OCI-LY7 (cell line): ENCODE results near the gene ZNF423. TPM values are rescaled to one million over a fixed set of nuclear protein-coding genes. Genes with fewer than 3 reads are reported as not detected.

Experiments used
- BruUV-seq: library from RNA; stranded (reverse); fragments of 400-500 nt; replicated peaks from 2 replicates; lab custom pipeline; 2021; lab: Mats Ljungman, UMichigan
- CTCF ChIA-PET: fragments of 300-600 bp; sonication (Branson Sonifier 250); formaldehyde crosslinking; loops from one replicate; lab custom pipeline; 2022; ENCODE audit warnings: antibody characterized with exemption; ENCODE audit not compliant: unreplicated experiment; lab: Charles Lee
- POLR2A ChIA-PET: fragments of 300-600 bp; sonication (Branson Sonifier 250); formaldehyde crosslinking; loops from one replicate; lab custom pipeline; 2022; ENCODE audit warnings: antibody characterized with exemption; lab: Charles Lee
- DNase-seq: peaks from one replicate; pipeline ENCODE4 v3.0.0-alpha.2; 2015; ENCODE audit warnings: low spot score
- H2AFZ ChIP-seq: fragments of 200-600 bp; sonication (generic), shearing (Covaris generic); 2 replicates; pipeline ENCODE4 v1.6.1; 2014; ENCODE audit warnings: mild to moderate bottlenecking, antibody characterized with exemption, low read length, moderate library complexity
- H3K27ac ChIP-seq: fragments of 200-600 bp; sonication (generic); 2 replicates; pipeline ENCODE4 v1.5.1; 2014; ENCODE audit warnings: mixed run types, low read depth, mild to moderate bottlenecking, moderate library complexity, low read length, inconsistent platforms; ENCODE audit not compliant: poor library complexity, severe bottlenecking
- H3K36me3 ChIP-seq: fragments of 200-600 bp; sonication (generic); 2 replicates; pipeline ENCODE4 v1.6.1; 2014; ENCODE audit warnings: mild to moderate bottlenecking, antibody characterized with exemption, low read length, moderate library complexity, mixed read lengths; ENCODE audit not compliant: insufficient read depth
- H3K4me1 ChIP-seq: fragments of 200-600 bp; sonication (generic); 2 replicates; pipeline ENCODE4 v1.5.1; 2014; ENCODE audit warnings: mild to moderate bottlenecking, low read length; ENCODE audit not compliant: insufficient read depth, poor library complexity, severe bottlenecking
- H3K4me2 ChIP-seq: fragments of 200-600 bp; sonication (generic); 2 replicates; pipeline ENCODE4 v1.6.1; 2014; ENCODE audit warnings: mild to moderate bottlenecking, low read length
- H3K4me3 ChIP-seq: fragments of 200-600 bp; sonication (generic); 2 replicates; pipeline ENCODE4 v1.5.1; 2014; ENCODE audit warnings: mild to moderate bottlenecking, low read depth, low read length; ENCODE audit not compliant: poor library complexity, severe bottlenecking
- H3K79me2 ChIP-seq: fragments of 200-600 bp; sonication (generic); 2 replicates; pipeline ENCODE4 v1.6.1; 2016; ENCODE audit warnings: low read depth, mild to moderate bottlenecking, low read length, moderate library complexity, mixed read lengths; ENCODE audit not compliant: insufficient read depth
- H3K9me2 ChIP-seq: fragments of 200-600 bp; sonication (generic); 2 replicates; pipeline ENCODE4 v1.6.1; 2016; ENCODE audit warnings: mild to moderate bottlenecking, low read length, mixed read lengths; ENCODE audit not compliant: insufficient read depth
- H3K9me3 ChIP-seq: fragments of 200-600 bp; sonication (generic); 2 replicates; pipeline ENCODE4 v1.6.1; 2014; ENCODE audit warnings: mild to moderate bottlenecking, mixed run types, low read length, mixed read lengths
- H4K20me1 ChIP-seq: fragments of 200-600 bp; sonication (generic); 2 replicates; pipeline ENCODE4 v1.6.1; 2014; ENCODE audit warnings: mild to moderate bottlenecking, antibody characterized with exemption, low read length, moderate library complexity, mixed read lengths; ENCODE audit not compliant: insufficient read depth
- EZH2phosphoT487 ChIP-seq: fragments of 200-600 bp; sonication (generic); IDR thresholded peaks from 2 replicates; pipeline ENCODE4 v1.6.1; 2018; ENCODE audit warnings: low read depth, borderline replicate concordance, mild to moderate bottlenecking, mixed run types, antibody characterized with exemption, low read length, moderate library complexity, mixed read lengths
- intact Hi-C: fragments of 100-400 bp; cut with micrococcal nuclease; formaldehyde crosslinking; loops from one replicate; pipeline ENCODE4 v1.10.0; 2022; ENCODE audit not compliant: unreplicated experiment
- total RNA-seq, 2 experiments: library from RNA; depleted of rRNA in 1 of 2; stranded (reverse); fragments of >200 nt in 1 of 2; shearing (Covaris generic) in 1 of 2; gene quantifications; 2 replicates each; pipeline ENCODE4 v1.2.3, GENCODE V29; 2014 to 2022
- TF ChIP-seq, protein P1 (sequence below): fragments of 200-600 bp; sonication (generic); conservative IDR thresholded peaks from 2 replicates; pipeline ENCODE4 v1.5.1; 2014; ENCODE audit warnings: mild to moderate bottlenecking, antibody characterized with exemption, low read length, moderate library complexity, mixed read lengths

ZNF423 gene
- total RNA-seq, 2 experiments from 2014 or later = 0.09 to 0.13 TPM

DNA sequence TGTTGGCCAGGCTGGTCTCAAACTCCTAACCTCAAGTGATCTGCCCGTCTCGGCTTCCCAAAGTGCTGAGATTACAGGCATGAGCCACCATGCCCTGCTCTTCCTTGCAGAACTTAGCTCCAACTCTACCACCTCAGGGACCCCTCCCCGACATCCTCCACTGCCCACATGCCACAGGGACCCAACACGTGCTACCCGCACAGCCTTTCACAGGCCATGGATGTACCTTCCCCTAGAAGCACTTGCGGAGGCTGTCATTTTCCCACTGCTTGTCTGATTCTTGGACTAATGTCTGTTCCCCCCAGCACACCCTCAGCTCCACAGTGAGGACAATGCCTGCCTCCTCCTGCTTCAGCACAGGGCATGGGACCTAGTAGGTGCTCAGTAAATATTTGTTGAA lies 147.4 kb downstream of the ZNF423 start:
- H3K4me2 ChIP-seq = no peak overlapping the region
- no peaks in the 10 kb centered on the region for H4K20me1 ChIP-seq
- no peak overlapping the region for H3K27ac ChIP-seq
- no peak overlapping the region for H2AFZ ChIP-seq
- no peak for DNase-seq
- ChIA-PET POLR2A (interaction anchor here (1.0 kb wide), 1 partner anchor 18 kb away, joined by 3 read pairs; no protein-coding TSS in a partner anchor), CTCF (no interaction called here)
- intact Hi-C loops = loop anchor here (10.0 kb wide), 1 partner anchor 264 kb away; no protein-coding TSS in a partner anchor
- no peaks in the 10 kb centered on the region for H3K9me3 ChIP-seq
- no peaks in the 10 kb centered on the region for H3K36me3 ChIP-seq
- H3K4me1 ChIP-seq = no peaks in the 10 kb centered on the region
- H3K4me3 ChIP-seq = no peak overlapping the region
- BruUV-seq = no TSS peak
- H3K79me2 ChIP-seq = no peaks in the 10 kb centered on the region
- no peaks in the 10 kb centered on the region for H3K9me2 ChIP-seq
- TF ChIP-seq EZH2phosphoT487 = no peak
- TF ChIP-seq, protein P1, sequence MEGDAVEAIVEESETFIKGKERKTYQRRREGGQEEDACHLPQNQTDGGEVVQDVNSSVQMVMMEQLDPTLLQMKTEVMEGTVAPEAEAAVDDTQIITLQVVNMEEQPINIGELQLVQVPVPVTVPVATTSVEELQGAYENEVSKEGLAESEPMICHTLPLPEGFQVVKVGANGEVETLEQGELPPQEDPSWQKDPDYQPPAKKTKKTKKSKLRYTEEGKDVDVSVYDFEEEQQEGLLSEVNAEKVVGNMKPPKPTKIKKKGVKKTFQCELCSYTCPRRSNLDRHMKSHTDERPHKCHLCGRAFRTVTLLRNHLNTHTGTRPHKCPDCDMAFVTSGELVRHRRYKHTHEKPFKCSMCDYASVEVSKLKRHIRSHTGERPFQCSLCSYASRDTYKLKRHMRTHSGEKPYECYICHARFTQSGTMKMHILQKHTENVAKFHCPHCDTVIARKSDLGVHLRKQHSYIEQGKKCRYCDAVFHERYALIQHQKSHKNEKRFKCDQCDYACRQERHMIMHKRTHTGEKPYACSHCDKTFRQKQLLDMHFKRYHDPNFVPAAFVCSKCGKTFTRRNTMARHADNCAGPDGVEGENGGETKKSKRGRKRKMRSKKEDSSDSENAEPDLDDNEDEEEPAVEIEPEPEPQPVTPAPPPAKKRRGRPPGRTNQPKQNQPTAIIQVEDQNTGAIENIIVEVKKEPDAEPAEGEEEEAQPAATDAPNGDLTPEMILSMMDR = no peak

DNA sequence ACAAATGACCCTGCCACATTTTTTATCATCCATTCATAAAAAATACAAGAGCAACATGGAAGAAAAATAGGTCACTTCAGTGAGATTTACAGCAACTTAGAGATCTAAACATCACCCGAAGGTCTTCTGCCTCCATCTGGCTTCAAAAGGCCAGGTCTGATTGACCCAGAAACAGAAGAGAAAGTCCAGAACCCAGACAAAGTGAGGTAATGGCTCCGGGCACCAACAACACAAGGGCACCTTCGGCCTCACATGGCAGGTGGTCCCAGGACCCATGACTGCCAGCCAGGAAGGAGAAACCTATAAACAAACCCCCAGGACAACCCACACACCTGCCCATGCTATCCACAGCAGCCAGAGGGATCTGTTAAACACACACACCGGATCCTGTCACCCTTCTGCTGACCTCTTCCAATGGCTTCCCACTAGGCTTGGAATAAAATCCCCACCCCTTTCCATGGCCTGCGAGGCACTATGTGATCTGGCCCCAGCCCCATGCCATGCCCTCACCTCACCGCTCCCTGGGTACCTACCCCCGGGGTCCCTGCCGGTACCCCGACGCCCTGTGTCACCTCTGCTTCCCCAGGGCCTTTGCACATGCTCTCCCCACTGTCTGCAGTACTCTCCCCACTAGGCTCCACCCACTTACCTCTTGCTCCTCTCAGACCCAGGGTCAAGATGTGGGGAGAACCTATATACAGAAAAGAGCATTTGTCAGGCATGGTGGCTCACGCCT lies 149.1 kb downstream of the ZNF423 start:
- ChIA-PET CTCF (no interaction called here), POLR2A (no interaction called here)
- H4K20me1 ChIP-seq = no peaks in the 10 kb centered on the region

More for the DNA sequence above, 149.1 kb downstream of the ZNF423 start:
- intact Hi-C loops = loop anchor here (10.0 kb wide), 1 partner anchor 262 kb away; no protein-coding TSS in a partner anchor
- no peaks in the 10 kb centered on the region for H3K36me3 ChIP-seq
- H3K9me3 ChIP-seq = no peaks in the 10 kb centered on the region
- H3K9me2 ChIP-seq = no peaks in the 10 kb centered on the region
- H3K4me3 ChIP-seq = no peak overlapping the region
- no peaks in the 10 kb centered on the region for H3K4me1 ChIP-seq
- no peaks in the 10 kb centered on the region for H3K79me2 ChIP-seq
- DNase-seq = no peak
- H3K4me2 ChIP-seq = no peak overlapping the region
- TF ChIP-seq, protein P1 = no peak
- TF ChIP-seq EZH2phosphoT487 = no peak
- BruUV-seq = no TSS peak
- no peak overlapping the region for H2AFZ ChIP-seq
- no peak overlapping the region for H3K27ac ChIP-seq
